Measurements from ENCODE around the gene TANGO2.

TANGO2 gene

GRCh38 chr22:20089977-20090729 is 69.2 kb downstream of the TANGO2 start:
- DNase-seq, result no peak

GRCh38 chr22:20090730-20091240 is 69.9 kb downstream of the TANGO2 start:
- no peak for DNase-seq

DNA sequence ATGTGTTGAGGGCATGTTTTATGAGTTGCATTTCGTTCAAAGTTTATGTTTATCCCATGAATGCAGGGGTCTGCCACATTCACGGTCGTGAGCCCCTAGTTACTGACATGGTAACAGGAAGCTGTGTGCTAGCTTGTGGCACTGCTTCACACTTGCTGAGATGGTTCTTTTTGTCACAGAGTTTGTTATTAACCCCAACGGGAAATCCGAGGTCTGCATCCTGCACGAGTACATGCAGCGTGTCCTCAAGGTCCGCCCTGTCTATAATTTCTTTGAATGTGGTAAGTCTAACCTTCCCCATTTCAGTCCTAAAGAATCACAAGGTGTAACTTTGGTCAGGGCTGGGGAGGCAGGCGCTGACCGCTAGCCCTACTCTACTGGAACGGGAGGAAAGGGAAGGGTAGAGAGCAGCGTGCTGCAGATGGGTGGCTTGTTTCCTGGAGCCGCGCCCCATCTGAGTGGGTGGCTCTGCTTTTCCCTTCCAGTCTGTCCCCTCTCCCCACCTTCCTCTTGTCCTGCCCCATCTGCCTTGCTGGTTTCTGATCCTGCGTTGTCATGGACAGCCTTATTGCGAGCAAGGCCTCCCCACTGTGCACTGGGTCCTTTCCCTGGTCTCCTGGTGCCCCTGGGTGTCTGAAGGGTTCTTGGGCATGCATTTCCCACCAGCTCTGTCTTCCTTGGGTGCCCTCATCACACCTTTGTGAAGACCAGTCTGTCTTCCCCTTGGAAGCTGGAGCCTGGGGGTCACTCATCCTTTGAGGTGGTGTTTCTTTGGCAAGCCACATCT is 71.0 kb downstream of the TANGO2 start:
- no peak for DNase-seq

- DNase-seq, result no peak
Observed at GRCh38 chr22:20092477-20092854, 71.6 kb downstream of the TANGO2 start.

- no peak for DNase-seq
Observed at GRCh38 chr22:20093418-20094196, 72.7 kb downstream of the TANGO2 start.

GRCh38 chr22:20094197-20094807 is 73.4 kb downstream of the TANGO2 start:
- no peak for DNase-seq

GRCh38 chr22:20095521-20095920 is 74.6 kb downstream of the TANGO2 start:
- no peak for DNase-seq

DNA sequence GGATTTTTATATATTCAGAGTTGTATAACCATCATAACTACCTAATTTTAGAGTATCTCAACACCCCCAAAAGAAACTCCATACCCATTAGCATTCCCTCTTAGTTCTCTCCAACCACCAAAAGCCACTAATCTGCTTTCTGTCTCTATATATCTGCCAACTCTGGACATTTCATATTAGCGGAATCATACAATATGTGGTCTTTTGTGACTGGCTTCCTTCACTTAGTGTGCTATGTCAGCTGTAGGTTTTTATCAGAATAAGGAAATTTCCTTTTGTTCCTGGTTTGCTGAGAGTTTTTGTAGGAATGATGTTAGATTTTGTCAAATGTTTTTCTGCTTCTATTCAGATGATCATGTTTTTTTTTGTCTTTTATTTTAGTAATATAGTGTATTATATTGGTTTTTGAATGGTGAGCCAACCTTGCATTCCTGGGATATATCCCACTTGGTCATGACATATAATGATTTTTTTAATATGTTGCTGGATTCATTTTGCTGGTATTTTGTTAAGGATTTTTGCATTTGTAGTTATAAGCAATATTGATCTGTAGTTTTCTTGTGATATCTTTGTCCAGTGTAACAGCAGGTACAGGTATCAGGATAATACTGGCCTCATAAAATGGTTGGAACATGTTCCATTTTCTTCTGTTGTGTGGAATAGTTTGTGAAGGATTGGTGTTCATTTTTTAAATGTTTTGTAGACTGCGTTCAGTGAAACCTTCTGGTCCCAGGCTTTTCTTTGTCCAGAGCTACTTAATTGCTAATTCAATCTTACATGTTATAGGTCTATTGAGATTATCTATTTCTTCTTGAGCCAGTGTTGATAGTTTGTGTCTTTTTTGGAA is 75.9 kb downstream of the TANGO2 start:
- no peak for DNase-seq

GRCh38 chr22:20099099-20099711 is 78.3 kb downstream of the TANGO2 start:
- DNase-seq, result no peak

DNA sequence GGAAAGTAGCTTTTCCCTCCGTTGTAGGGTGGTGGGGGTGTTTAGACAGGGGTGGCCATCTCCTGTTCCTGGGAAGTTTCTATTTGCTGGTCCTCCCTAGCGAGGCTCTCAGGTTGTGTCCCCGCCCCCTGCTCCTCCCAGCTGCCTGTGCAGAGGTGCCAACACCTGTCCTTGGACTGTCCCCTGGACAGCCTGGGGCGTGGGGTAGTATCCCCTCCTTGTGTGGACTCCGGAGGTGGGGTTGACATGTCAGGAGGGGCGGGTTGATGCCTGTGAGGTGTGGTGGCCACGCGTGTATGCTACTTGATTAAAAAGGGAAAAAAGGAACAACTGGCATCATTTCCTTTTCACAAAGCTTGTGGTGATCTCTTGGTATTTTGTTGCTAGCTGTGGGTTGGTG is 80.7 kb downstream of the TANGO2 start:
- no peak for DNase-seq

DNA sequence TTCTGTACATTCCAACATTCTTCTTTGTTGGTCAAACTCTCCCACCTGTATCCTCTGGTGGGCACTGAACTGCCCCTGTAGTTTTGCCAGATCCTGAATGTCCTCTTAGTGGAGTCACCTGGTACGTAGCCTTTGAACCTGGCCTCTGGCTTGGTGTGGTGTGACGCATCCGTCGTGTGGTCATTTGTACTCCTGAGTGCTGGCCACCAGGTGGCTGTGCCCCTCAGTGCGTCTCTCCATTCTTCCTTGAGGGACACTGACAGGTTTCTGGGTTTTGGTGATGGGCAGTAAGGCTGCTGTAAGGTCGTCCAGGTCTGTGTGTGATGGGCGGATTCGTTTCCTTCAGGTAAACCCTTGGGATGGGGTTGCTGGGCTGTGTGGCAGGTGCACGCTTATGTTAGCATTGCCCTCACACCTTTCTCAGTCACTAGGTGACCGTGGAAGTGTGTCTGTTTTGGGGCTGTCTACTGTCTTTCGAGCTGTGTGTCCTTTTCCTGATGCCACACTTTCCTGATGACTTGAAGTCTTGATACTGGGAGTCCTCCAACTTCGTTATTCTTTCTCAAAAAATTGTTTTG is 81.4 kb downstream of the TANGO2 start:
- DNase-seq, result no peak

- no peak for DNase-seq
Observed at GRCh38 chr22:20105456-20106204, 84.7 kb downstream of the TANGO2 start.

GRCh38 chr22:20106205-20106848 is 85.4 kb downstream of the TANGO2 start:
- no peak for DNase-seq

- no peak for DNase-seq
Observed at GRCh38 chr22:20106849-20107237, 85.9 kb downstream of the TANGO2 start.

GRCh38 chr22:20107471-20107901 is 86.6 kb downstream of the TANGO2 start:
- no peak for DNase-seq

DNA sequence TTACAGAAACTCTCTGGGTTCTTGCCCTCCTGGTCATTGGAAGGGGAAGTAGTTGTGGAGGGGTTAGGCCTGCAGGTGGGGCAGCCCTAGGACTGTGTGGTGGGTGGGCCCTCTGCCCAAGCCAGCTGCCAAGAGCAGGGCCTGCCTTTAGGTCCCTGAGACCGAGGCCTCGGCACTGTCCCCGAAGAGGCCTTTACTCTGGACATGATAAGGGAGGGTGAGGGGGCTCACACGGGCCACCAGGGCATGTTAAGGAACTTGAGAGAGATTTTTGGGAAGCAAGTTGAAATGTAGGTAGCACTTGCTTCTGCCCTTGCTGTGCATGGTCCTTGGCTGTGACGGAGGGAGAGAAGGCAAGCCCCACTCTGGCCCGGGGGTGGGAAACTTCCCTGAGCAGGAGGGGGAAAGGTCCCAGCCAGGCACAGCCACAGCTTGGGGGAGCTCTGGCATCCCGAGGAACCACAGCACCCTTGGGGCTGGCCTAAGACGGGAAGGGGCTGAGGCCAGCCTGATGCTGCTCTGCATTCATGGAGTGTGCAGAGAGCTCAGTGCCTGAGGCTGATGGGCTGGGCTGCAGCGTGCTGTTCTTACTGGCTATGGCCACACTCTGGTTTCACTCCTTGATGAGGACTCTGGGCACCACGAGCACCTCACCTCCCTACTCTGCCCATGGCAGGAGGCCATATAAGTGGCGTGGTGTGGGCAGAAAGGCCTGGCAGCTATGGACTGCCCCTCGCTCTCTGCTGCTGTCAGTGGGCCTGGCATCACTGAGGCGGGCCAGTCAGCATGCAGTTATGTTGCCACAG is 87.2 kb downstream of the TANGO2 start:
- no peak for DNase-seq

DNA sequence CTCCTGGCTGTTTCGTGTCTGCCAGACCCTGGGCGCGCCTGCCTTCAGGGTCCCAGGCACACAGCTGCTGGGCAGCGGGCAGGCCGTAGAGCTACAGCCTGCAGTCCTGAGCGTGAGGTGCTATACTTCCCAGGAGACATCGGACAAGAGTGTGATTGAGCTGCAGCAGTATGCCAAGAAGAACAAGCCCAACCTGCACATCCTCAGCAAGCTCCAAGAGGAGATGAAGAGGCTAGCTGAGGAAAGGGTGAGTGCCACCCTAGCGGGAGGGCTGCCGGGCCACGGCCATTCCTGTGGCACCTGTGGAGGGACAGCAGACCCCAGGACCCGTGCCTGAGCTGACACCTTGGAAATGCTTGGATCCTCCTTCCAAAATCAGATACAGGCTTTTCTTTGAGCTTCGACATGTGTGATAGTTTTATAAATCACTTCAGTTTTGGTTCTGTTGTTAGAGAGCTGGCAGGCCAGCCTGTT is 87.9 kb downstream of the TANGO2 start:
- no peak for DNase-seq

All from NCI-H1092 treated with DMSO at 0.1 percent for 48 hours (cell line).